NCI-H2081 (cell line): ENCODE measurements around the gene LIAS.
A peak's percentile ranks its signal among the peaks of the same experiment; 100 is the strongest.
"Not testable (repeated sequence)": the region's sequence is repeated elsewhere in the genome, so short reads cannot be mapped to it uniquely, and the experiment has no call there.

Experiments
- DNase-seq, 2 experiments: peaks; one replicate each; lab custom pipeline; 2025; lab: John Stamatoyannopoulos, UW

LIAS gene

DNA sequence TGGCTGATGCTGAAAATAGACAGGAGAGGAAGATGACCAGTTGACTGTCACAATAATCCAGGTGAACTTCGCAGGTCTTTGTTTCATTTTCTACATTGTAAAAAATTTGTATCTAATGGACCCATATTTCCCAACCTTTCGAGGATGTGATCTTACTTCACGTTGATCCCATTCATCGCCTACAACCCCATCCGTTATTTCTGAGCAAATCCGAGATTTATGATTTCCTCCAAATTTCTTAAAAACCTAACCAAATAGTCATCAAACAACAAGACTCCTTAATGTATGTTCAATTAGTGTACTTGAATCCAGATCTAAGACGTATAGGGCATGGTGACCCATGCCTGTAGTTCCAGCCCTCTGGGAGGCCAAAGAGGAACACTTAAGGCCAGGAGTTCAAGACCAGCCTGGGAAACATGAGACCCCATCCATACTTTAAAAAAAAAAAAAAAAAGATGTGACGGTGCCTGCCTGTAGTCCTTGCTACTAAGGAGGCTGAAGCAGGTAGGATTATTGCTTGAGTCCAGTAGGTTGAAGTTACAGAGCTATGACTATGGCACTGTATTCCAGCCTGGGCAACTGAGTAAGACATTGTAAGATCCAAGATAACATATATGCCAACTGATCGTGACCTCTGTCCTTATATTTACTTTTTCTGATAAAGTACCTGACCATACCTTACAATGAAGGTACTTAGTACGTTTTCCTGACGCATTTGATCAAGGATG is 5.8 kb upstream of the LIAS start:
- DNase-seq, result no peak

DNA sequence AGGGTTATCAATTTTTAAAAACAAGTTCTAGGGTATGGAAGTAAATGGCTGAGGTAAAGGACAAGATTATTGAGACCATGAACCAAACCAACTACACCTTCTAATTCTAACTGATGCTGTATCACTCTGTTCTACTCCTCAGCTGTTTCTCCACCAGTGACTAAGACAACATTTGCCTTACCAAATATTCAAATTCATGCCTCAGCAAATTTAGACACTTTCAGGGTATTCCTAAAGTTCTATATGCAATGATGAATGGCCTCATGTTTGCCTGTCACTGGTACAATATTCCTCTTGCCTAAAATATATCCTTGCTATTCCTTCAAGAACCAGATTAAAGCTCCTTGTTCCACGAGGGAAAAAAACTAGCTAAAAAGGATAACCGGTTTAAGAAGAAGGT is 5.1 kb upstream of the LIAS start:
- DNase-seq, result no peak

DNA sequence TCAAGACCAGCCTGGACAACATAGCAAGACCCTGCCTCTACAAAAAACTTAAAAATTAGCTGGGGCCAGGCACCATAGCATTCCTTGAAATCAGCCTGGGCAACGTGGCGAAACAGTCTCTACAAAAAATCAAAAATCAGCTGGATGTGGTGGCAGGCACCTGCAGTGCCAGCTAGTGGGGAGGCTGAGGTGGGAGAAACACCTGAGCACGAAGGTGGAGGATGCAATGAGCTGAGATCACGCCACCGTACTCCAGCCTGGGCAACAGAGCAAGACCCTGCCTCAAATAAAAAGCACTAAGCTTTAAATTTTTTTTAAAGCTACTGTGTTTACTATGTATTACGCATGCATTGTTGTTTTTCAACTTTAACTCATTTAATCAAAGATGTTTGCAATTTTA is 3.4 kb upstream of the LIAS start:
- DNase-seq, result no peak

DNA sequence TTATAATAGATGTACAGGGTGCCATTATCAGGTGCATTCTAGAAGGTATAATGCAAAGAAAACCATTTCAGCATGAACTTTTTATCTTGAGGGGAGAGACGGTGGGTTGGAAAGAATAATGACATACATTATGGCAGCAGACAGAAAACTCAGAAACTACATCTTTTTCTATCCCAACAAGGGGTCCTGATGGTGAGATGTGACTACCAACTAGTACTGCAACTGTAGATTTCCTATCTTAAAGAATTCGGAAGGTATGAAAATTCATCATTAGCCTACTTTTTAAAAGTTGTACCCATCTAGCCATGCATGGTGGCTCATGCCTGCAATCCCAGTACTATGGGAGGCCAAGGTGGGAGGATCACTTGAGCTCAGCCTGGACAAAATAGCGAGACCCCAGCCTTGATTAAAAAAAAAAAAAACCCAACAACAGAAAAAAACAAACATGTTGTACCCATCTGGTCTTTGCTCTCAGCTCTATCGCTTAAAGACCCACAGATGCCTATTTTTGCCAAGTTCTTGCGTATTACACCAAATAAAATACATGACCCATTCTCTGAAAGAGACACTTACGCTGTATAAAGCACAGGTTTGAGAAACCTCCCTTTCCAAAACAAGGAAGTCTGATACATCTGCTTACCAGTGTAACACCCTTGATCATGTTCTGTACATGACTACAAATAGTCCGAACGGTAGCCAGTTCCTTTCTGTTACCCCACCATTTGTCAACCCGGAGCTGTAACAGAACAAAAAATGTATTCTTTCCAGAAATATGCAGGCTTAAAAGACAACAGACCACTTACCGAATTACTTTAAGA is 1.7 kb upstream of the LIAS start:
- DNase-seq, result no peak

GRCh38 chr4:39458161-39458504 is 723 bp upstream of the LIAS start:
- DNase-seq, result not testable (repeated sequence)

GRCh38 chr4:39464886-39465501 is 6.1 kb downstream of the LIAS start:
- peak in 1 of 2 experiments; percentile 18 for DNase-seq

DNA sequence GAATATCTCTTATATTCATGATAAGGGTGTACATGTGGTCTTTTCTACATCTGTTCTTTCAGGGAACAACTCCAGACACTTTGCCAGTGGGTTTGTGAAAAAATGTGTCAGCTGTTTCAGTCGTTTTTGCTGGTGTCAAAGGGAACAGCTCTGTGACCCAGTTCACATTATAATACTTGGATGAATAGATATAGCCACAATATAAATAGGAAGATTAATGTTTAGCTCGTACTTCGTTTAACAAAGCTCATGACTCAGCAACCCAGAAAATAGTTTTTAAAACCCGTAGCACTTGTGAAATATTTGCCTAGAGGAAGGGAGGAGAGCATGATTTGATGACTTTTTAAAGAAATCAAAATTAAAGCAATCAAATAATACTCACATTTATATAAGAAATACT is 7.9 kb downstream of the LIAS start:
- no peak for DNase-seq

GRCh38 chr4:39467464-39467863 is 8.6 kb downstream of the LIAS start:
- no peak for DNase-seq

- peak; percentile 82 for DNase-seq
Observed at GRCh38 chr4:39469429-39470077, 10.7 kb downstream of the LIAS start.

- no peak for DNase-seq
Observed at GRCh38 chr4:39470402-39470801, 11.5 kb downstream of the LIAS start.

DNA sequence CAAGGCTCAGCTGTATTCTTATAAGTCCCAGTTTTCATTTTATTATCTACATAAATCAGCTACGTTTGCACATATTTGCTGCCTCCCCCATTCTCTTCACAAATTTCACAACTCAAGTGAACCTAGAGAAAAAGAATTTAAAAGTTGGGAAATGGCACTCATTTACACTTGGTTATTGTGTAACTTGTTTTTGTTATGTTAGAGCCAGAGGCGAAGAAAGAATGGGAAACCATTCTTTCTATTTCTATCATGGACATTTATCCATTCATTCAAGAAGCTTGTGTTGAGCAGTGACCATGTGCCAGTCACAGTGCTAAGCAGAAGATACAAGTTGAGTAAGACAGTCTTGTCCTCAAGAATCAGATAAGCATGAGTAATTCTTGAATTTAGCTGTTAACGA is 13.5 kb downstream of the LIAS start:
- no peak for DNase-seq

- DNase-seq, result no peak
Observed at GRCh38 chr4:39476187-39476895, 17.5 kb downstream of the LIAS start.

DNA sequence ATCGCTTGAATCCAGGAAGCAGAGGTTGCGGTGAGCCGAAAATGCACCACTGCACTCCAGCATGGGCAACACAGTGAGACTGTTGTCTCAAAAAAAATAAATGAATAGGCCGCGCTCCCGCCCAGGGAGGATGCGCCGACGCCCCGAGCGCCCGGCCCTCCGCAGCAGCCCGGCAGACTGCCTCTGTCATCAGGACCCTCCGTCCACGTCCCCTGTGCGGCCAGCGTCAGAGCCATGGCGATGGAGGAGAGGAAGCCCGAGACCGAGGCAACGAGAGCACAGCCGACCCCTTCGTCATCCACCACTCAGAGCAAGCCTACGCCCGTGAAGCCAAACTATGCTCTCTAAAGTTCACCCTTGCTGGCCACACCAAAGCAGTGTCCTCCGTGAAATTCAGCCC is 21.4 kb downstream of the LIAS start:
- DNase-seq, result no peak

DNA sequence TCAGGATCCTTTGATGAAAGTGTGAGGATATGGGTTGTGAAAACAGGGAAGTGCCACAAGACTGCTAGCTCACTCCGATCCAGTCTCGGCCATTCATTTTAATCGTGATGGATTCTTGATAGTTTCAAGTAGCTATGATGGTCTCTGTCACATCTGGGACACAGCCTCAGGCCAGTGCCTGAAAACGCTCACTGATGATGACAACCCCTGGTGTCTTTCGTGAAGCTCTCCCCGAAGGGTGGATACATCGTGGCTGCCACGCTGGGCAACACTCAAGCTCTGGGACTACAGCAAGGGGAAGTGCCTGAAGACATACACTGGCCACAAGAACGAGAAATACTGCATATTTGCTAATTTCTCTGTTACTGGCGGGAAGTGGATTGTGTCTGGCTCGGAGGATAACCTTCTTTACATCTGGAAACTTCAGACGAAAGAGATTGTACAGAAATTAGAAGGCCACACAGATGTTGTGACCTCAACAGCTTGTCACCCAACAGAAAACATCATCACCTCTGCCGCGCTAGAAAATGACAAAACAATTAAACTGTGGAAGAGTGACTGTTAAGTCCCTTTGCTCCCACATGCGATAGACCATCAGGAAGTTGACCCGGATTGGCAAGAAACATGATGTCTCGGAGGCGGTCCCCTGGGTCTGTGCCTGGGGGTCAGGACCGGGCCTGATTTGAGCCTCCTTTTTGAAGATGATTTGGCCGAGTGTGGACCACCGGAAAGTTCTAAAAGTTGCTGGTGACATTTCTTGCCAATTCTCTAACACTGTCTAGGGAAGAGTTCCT is 22.2 kb downstream of the LIAS start:
- DNase-seq, result no peak

GRCh38 chr4:39484582-39485272 is 25.9 kb downstream of the LIAS start:
- DNase-seq, result no peak

DNA sequence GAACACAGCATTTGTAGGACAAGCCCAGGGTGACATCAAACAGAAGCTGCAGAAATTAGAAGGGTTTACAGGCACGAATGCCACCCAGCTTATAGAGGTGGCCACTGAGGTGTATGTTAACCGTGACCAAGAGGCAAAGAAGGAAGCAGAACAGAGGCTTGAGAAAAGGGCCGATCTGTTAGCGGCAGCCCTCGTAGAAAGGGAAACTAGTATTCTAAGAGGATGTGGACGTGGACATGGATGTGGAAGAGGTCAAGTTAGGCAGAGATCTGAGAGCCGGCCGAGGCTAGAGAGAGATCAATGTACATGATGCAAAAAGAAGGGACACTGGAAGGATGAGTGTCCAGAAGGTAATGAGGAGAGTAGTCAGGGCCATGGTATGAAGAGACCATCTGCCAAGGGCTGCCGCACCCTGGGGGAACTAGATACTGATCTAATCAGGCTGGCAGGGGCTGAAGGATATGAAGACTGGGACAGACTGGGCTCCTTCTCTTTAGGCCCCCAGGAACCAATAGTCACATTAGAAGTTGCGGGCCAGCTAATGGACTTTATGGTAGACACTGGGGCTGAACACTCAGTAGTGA is 27.5 kb downstream of the LIAS start:
- DNase-seq, result no peak

- DNase-seq, result no peak
Observed at GRCh38 chr4:39490322-39490721, 31.5 kb downstream of the LIAS start.

DNA sequence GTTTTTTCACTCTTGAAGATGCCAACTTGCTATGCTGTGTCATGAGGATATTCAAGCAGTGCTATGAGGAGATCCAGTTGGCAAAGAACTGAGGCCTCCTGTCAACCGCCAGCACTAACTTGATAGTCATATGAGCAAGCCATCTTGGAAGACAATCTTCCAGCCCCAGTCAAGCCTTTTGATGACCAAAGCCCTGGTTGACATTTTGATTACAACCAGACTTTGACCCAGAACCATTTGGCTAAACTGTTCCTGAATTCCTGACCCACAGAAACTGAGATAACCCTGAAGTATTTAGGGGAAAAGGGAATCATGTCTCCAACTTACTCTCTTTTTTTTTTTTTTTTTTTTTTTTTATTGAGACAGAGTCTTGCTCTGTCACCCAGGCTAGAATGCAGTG is 35.5 kb downstream of the LIAS start:
- DNase-seq, result no peak

DNA sequence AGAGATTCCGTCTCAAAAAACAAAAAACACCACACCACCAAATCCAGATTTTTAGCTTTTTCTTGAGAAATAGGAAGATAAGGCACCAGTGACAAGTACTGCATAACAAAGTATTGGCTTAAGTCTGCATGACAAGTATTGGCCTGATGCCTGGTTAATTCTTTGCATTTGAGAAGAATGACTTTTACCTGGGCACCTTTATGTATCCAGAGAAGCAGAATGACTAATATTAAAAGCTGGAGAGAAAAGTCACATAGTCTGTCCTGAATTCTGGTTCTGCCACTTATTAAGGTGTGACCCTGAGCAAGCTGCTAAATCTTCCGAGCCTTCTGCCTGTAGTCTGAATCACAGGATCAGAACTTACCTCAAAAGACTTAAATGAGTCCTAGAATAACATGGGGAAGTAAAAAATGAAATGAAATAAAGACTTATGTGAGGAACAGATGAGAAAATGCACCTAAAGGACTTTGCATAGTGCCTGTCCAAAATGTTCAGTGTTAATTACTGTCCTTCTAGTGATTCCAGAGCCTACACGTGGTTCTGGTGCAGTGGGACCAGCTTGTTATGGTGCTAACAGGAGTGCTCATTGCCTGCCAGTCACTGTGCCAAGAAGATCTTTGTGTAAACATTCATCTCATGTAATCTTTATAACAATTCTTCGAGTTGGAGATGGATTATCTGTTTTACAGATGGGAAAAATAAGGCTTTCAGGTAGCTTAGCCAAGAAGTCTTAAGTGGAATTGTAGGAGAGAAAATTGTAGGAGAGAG is 36.8 kb downstream of the LIAS start:
- DNase-seq, result no peak
